Peyer's patch (tissue), 4 donors: ENCODE data around the gene EEF2KMT. TPM values are rescaled to one million over a fixed set of nuclear protein-coding genes. Genes with fewer than 3 reads are reported as not detected.
"Not testable (repeated sequence)": the region's sequence is repeated elsewhere in the genome, so short reads cannot be mapped to it uniquely, and the experiment has no call there.

Source experiments
- DNase-seq, 3 donors: peaks; one replicate each; pipeline ENCODE4 v3.0.0-alpha.2; 2017 to 2019
- H3K27ac ChIP-seq, 4 donors: fragments of 200-600 bp; sonication (generic); one replicate each; pipeline ENCODE4 v1.5.1; 2016 to 2019
- H3K27me3 ChIP-seq, 2 donors: fragments of 200-600 bp; sonication (generic); one replicate each; pipeline ENCODE4 v1.5.1; 2019
- H3K36me3 ChIP-seq, 3 donors: fragments of 200-600 bp; sonication (generic); one replicate each; pipeline ENCODE4 v1.5.1; 2016 to 2019
- H3K4me1 ChIP-seq, 4 donors: fragments of 200-600 bp; sonication (generic); one replicate each; pipeline ENCODE4 v1.5.1; 2016 to 2019
- H3K4me3 ChIP-seq, 4 donors: fragments of 200-600 bp; sonication (generic); 1 replicate in 3 of 4; 2 replicates in 1 of 4; pipeline ENCODE4 v1.5.1; 2016 to 2019; ENCODE audit warnings: mild to moderate bottlenecking in 1 of 4
- H3K9me3 ChIP-seq, 4 donors: fragments of 200-600 bp; sonication (generic); one replicate each; pipeline ENCODE4 v1.5.1; 2016 to 2019; ENCODE audit warnings: mild to moderate bottlenecking in 1 of 4
- POLR2A ChIP-seq, 2 donors: fragments of 450-650 bp; IDR thresholded peaks; one replicate each; pipeline ENCODE4 v1.5.1; 2017; ENCODE audit warnings: antibody characterized with exemption in 2 of 2, mild to moderate bottlenecking in 2 of 2, moderate library complexity in 2 of 2
- total RNA-seq, 4 donors: library from RNA; depleted of rRNA; stranded (reverse); fragments of >200 nt; gene quantifications; one replicate each; pipeline ENCODE4 v1.1.0, GENCODE V29; 2016
- TF ChIP-seq, protein P1 (sequence below), 6 experiments: fragments of 450-650 bp in 4 of 6; fragments of 200-600 bp in 2 of 6; sonication (generic) in 1 of 6; IDR thresholded peaks; one replicate each; pipeline ENCODE4 v1.5.1; 2017 to 2019; ENCODE audit warnings: antibody characterized with exemption in 6 of 6, mild to moderate bottlenecking in 3 of 6, moderate library complexity in 1 of 6

Gene EEF2KMT
- total RNA-seq, 4 donors from 2014 or later = 7.4 to 12.3 (median 9.0) TPM

DNA sequence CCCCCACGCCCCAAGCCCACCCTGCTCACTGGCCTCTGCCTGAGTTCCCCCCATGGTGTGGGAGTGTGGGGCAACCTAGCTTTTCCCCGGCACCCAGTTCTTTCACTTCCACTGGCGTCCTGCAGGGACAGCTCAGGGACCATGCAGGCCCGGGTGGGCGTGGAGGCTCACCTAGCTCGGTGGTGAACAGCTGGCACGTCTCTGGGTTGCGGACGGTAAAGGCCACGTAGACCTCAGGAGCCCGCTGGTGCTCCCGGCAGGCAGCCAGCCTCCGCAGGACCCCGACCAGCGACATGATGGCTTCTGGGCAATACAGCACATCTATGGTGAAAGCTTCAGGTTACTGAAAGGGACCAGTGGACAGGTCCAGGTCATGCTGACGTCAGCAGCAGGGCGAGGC, 8.7 kb downstream of the EEF2KMT start:
- not testable (repeated sequence) for H3K27ac ChIP-seq, H3K36me3 ChIP-seq, H3K27me3 ChIP-seq, H3K4me1 ChIP-seq, H3K9me3 ChIP-seq, H3K4me3 ChIP-seq, DNase-seq

DNA sequence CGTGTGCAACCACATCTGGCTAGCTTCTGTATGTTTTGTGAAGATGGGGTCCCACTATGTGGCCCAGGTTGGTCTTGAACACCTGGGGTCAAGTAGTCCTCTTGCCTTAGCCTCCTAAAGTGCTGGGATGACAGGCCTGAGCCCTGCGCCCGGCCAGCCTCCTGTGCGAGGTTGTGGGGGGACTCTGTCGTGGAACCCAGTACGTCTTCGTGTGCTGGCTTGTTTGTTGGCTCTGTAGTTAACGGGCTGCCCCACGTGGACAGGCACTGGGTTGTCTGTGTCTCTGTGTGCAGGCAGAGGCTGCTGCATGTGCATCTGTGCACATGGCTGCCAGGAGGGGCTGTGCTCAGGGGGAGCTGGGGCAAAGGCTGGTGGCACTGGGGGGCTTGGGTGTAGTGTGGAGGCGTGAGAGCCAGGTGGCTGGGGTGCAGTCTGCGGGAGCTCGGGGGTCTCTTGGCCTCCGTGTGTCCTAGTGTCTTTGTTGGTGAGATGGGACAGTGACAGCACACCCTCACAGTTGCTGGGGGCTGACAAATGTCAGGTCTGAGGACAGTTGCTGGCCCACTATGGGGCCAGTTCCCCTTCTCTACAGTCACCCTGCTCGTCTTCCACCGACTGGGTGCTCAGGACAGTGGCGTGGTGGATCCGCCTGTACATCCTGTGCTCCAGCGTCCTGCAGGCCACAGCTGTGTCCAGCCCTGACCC, 9.4 kb downstream of the EEF2KMT start:
- not testable (repeated sequence) for H3K9me3 ChIP-seq, H3K4me3 ChIP-seq, H3K27ac ChIP-seq, H3K36me3 ChIP-seq, DNase-seq, H3K4me1 ChIP-seq, H3K27me3 ChIP-seq

DNA sequence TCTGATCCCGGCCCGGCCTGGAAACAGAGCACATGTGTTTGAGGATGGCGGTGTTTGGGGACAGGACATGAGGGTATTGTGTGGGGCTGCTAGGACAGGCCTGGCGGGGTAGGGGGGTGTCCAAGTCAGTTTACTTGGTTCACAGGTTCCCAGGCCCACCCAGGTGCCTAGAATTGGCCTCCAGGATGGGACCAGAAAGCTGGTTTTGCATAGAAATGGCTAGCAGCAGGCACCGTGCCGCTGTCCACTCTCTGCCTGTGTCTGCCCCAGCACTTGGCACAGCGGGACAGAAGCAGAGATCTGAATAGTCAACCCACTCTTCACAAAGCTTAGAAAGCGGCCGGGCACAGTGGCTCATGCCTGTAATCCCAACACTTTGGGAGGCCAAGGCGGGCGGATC, 11.9 kb downstream of the EEF2KMT start:
- peaks cover 0 to 23% (median 0%) of the 10 kb centered on the region in 3 donors for H3K36me3 ChIP-seq
- not testable (repeated sequence) for H3K27ac ChIP-seq, H3K27me3 ChIP-seq, H3K4me1 ChIP-seq, H3K9me3 ChIP-seq, H3K4me3 ChIP-seq, DNase-seq

DNA sequence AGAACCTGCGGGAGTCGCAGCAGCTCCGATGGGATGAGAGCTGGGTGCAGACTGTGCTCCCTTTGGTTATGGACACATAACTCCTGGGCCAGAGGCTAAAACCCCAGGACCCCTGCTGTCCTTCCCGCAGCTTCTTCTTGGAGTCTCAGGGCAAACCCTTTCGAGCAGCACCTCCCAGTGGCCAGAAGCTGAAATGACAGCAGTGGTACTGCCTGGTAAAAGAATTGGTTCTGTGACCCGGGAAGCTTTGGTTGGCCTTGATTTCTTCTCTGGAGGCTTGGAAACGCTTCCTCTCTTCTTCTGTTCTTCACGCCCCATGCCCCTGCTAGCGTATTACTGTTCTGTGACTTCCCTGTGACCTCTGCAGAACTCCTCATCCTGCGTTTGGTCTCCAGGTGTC, 12.8 kb downstream of the EEF2KMT start:
- H3K9me3 ChIP-seq, H3K27ac ChIP-seq, H3K4me3 ChIP-seq, H3K27me3 ChIP-seq, H3K4me1 ChIP-seq: not testable (repeated sequence)
- peak; percentile 47 to 73 (median 65) for DNase-seq
- TF ChIP-seq, protein P1, sequence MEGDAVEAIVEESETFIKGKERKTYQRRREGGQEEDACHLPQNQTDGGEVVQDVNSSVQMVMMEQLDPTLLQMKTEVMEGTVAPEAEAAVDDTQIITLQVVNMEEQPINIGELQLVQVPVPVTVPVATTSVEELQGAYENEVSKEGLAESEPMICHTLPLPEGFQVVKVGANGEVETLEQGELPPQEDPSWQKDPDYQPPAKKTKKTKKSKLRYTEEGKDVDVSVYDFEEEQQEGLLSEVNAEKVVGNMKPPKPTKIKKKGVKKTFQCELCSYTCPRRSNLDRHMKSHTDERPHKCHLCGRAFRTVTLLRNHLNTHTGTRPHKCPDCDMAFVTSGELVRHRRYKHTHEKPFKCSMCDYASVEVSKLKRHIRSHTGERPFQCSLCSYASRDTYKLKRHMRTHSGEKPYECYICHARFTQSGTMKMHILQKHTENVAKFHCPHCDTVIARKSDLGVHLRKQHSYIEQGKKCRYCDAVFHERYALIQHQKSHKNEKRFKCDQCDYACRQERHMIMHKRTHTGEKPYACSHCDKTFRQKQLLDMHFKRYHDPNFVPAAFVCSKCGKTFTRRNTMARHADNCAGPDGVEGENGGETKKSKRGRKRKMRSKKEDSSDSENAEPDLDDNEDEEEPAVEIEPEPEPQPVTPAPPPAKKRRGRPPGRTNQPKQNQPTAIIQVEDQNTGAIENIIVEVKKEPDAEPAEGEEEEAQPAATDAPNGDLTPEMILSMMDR (IDR thresholded peaks at IDR 0.05) = peak; percentile 42 to 68 (median 56)
- H3K36me3 ChIP-seq = peaks cover 0 to 19% (median 0%) of the 10 kb centered on the region in 3 donors

DNA sequence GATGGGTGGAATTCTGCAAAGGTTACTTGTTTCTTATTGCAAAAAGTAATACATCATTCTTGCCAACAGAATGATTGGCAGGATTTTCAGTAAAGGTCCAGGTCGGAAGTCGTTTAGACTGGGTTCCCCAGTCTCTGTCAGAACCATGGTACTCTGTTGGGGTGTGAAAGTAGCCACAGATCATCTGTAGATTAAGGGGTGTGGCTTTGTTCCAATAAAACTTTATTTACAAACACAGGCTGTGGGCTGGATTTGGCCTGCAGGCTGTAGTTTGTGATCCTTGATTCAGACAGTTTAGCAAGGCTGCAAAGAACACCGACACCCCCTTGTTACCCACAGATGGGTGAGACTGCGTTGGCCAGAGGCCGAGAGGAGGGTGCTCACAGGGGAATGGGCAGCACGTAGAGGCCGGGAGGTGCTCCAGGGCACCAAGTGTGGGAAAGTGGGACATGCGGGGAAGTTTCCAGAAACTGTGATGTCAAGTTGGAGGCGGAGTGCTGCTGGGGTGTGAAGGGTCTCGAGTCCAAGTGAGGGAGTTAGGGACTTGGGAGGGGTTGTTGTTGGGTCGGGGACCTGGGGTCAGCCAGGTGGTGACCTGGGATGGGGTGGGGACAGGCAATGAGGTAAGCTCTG, 13.4 kb downstream of the EEF2KMT start:
- not testable (repeated sequence) for H3K27me3 ChIP-seq, H3K4me1 ChIP-seq, H3K27ac ChIP-seq, H3K9me3 ChIP-seq, H3K4me3 ChIP-seq, DNase-seq
- H3K36me3 ChIP-seq = peaks cover 0 to 24% (median 0%) of the 10 kb centered on the region in 3 donors

DNA sequence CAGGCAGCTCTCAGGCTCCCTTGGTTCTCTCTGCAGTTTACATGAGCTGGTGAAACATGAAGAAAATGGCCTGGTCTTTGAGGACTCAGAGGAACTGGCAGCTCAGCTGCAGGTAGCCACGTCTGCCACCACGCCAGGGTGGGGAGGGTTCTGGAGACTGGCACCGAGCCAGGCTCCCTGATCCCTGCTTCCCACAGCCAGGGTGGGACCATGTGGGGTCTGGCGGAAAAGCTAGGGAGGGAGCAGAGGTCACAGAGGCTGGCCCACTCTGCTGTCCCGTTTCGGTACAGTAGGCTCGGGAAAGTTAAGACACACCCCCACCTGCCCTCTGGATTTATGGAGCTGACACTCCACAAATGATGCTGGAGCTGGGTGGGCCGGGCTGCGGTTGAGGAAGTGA, 13.9 kb downstream of the EEF2KMT start:
- peaks cover 0 to 30% (median 0%) of the 10 kb centered on the region in 3 donors for H3K36me3 ChIP-seq
- not testable (repeated sequence) for DNase-seq, H3K27me3 ChIP-seq, H3K4me1 ChIP-seq, H3K4me3 ChIP-seq, H3K9me3 ChIP-seq, H3K27ac ChIP-seq

DNA sequence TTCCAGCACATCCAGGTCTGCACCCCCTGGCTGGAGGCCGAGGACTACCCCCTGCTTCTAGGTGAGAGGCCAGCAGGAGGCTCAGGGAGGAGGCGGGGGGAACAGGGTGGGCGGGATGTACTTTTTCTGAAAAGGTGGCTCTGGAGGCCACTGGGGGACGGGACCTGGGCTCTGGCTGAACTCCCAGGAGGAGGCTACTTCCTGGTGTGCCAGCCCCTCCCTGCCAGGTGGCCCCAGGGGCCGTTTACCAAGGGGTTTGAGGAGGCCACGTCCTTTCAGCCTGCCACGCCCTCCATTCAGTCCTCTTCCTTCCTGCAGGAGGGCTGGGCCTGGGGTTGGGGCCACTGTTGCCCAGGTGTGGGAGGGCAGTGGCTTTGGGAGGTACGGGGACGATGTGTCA, 16.6 kb downstream of the EEF2KMT start:
- H3K9me3 ChIP-seq, H3K4me3 ChIP-seq, H3K4me1 ChIP-seq, H3K27me3 ChIP-seq, DNase-seq: not testable (repeated sequence)
- Histone ChIP-seq H3K36me3 (peaks cover 0 to 51% (median 0%) of the 10 kb centered on the region in 3 donors), H3K27ac (peak overlapping the region in 1 of 4 donors; percentile 39)

DNA sequence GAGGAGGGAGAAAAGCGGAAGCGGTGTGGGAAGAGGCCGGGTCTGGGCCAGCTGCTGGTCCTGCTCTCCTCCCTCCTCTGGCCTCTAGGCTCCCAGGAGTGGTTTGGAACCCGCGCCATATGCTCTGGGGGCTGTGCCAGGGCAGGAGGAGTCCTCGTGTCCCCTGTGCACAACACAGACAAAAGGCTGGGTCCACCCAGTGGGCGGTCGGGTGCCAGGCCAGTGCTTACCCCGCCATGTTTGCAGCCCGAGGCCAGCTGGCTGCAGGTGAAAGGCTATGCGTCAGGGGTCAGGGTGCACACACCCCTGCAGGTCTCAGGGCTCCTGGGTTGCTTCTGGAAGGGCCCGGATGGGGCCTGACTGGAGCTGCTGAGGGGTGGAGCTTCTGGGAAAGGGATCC, 17.1 kb downstream of the EEF2KMT start:
- not testable (repeated sequence) for H3K4me3 ChIP-seq, H3K4me1 ChIP-seq, DNase-seq, H3K9me3 ChIP-seq, H3K27me3 ChIP-seq
- peak overlapping the region in 1 of 4 donors; percentile 39 for H3K27ac ChIP-seq
- H3K36me3 ChIP-seq = peaks cover 0 to 57% (median 0%) of the 10 kb centered on the region in 3 donors

DNA sequence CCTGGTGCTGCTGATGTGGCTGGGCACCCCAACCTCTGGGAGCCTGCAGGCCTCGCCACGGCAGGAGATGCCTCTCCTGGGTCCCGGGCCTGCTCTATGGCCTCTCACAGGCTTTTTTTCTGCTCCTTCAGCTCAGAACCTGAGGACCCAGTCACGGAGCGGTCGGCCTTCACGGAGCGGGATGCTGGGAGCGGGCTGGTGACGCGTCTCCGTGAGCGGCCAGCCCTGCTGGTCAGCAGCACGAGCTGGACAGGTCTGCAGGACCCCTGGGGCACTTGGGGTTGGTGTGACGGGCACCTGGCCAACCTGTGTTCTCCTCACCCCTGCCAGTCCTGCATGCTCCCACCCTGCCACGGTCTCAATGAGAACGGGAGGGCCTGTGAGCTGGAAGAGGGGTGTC, 19.0 kb downstream of the EEF2KMT start:
- H3K36me3 ChIP-seq = peaks cover 0 to 65% (median 0%) of the 10 kb centered on the region in 3 donors
- H3K27me3 ChIP-seq = no peaks in the 10 kb centered on the region
- no peaks in the 10 kb centered on the region for H3K9me3 ChIP-seq
- no peak overlapping the region for H3K27ac ChIP-seq
- TF ChIP-seq, protein P1 (IDR thresholded peaks at IDR 0.05) = no peak
- TF ChIP-seq POLR2A (IDR thresholded peaks at IDR 0.05) = no peak
- H3K4me3 ChIP-seq = no peak overlapping the region
- no peak for DNase-seq
- no peaks in the 10 kb centered on the region for H3K4me1 ChIP-seq
